Thoracic aorta (tissue), 2 donors: ENCODE data around the gene UBE2E2. TPM values are rescaled to one million over a fixed set of nuclear protein-coding genes. Genes with fewer than 3 reads are reported as not detected.

Experiments used
- ATAC-seq: fragments of 150-250 bp; one replicate; pipeline ENCODE4 v1.8.0; 2017; ENCODE audit warnings: low read depth; ENCODE audit not compliant: insufficient number of reproducible peaks, low FRiP score
- DNase-seq: peaks from one replicate; pipeline ENCODE4 v3.0.0-alpha.2; 2020; ENCODE audit warnings: low spot score
- H3K27ac ChIP-seq, 2 donors: fragments of 200-600 bp; sonication (generic); 1 replicate in 1 of 2; 2 replicates in 1 of 2; pipeline ENCODE4 v1.5.1; 2016; ENCODE audit warnings: mild to moderate bottlenecking in 2 of 2, moderate library complexity in 2 of 2
- H3K27me3 ChIP-seq: fragments of 200-600 bp; sonication (generic); replicated peaks from 2 replicates; pipeline ENCODE4 v1.6.0; 2016; ENCODE audit warnings: mild to moderate bottlenecking; ENCODE audit not compliant: insufficient read depth
- H3K36me3 ChIP-seq: fragments of 200-600 bp; sonication (generic); one replicate; pipeline ENCODE4 v1.5.1; 2016
- H3K4me1 ChIP-seq, 2 donors: fragments of 200-600 bp; sonication (generic); 1 replicate in 1 of 2; 2 replicates in 1 of 2; pipeline versions ENCODE4 v1.5.1 to v1.6.0; 2016; ENCODE audit warnings: low read depth in 2 of 2, mild to moderate bottlenecking in 1 of 2; ENCODE audit not compliant: control insufficient read depth in 1 of 2
- H3K4me3 ChIP-seq: fragments of 200-600 bp; sonication (generic); 2 replicates; pipeline ENCODE4 v1.5.1; 2016; ENCODE audit warnings: mild to moderate bottlenecking
- H3K9me3 ChIP-seq: fragments of 200-600 bp; sonication (generic); 2 replicates; pipeline ENCODE4 v1.5.1; 2016
- total RNA-seq, 2 donors: library from RNA; depleted of rRNA; stranded (reverse); fragments of >200 nt; gene quantifications; one replicate each; pipeline versions ENCODE4 v1.1.0 to v1.2.3, GENCODE V29; 2016
- TF ChIP-seq, protein P1 (sequence below): fragments of 200-600 bp; sonication (generic); IDR thresholded peaks from one replicate; pipeline ENCODE4 v1.5.1; 2019; ENCODE audit warnings: antibody characterized with exemption

UBE2E2 gene
- total RNA-seq, 2 donors from 2014 or later: 30.3 to 44.0 TPM

GRCh38 chr3:23592961-23593931, 390.1 kb downstream of the UBE2E2 start:
- Histone ChIP-seq H3K36me3 (no peaks in the 10 kb centered on the region), H3K4me3 (no peak overlapping the region), H3K9me3 (no peaks in the 10 kb centered on the region), H3K27ac (no peak overlapping the region), H3K27me3 (no peaks in the 10 kb centered on the region), H3K4me1 (no peaks in the 10 kb centered on the region)
- no peak for ATAC-seq
- TF ChIP-seq, protein P1, sequence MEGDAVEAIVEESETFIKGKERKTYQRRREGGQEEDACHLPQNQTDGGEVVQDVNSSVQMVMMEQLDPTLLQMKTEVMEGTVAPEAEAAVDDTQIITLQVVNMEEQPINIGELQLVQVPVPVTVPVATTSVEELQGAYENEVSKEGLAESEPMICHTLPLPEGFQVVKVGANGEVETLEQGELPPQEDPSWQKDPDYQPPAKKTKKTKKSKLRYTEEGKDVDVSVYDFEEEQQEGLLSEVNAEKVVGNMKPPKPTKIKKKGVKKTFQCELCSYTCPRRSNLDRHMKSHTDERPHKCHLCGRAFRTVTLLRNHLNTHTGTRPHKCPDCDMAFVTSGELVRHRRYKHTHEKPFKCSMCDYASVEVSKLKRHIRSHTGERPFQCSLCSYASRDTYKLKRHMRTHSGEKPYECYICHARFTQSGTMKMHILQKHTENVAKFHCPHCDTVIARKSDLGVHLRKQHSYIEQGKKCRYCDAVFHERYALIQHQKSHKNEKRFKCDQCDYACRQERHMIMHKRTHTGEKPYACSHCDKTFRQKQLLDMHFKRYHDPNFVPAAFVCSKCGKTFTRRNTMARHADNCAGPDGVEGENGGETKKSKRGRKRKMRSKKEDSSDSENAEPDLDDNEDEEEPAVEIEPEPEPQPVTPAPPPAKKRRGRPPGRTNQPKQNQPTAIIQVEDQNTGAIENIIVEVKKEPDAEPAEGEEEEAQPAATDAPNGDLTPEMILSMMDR: no peak
- DNase-seq: no peak

DNA sequence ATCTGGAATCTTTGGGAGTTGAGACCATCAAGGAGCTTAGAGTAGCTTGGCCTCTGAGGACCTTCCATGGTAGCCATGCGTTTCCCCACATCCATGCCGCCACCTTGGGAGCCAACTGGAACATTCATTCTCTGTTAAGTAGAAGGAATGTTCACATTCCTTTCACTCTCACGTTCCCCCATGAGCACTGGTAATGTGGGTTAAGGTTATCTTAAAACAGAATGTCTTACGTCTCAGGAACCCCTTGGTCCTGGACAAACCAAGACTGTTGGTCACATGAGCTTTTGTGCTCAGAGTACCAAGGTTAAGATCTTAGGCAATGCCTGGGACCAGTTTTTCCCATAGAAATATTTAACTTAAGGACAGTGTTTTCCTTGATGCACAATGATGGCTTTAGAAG, 390.9 kb downstream of the UBE2E2 start:
- H3K27ac ChIP-seq: no peak overlapping the region
- no peaks in the 10 kb centered on the region for H3K27me3 ChIP-seq
- no peak for ATAC-seq
- H3K4me1 ChIP-seq: no peaks in the 10 kb centered on the region
- no peaks in the 10 kb centered on the region for H3K9me3 ChIP-seq
- H3K4me3 ChIP-seq: no peak overlapping the region
- no peaks in the 10 kb centered on the region for H3K36me3 ChIP-seq
- no peak for DNase-seq
- TF ChIP-seq, protein P1: no peak

- TF ChIP-seq, protein P1: no peak
- H3K36me3 ChIP-seq: no peaks in the 10 kb centered on the region
- DNase-seq (no peak), ATAC-seq (no peak)
- peaks cover 0 to 1% of the 10 kb centered on the region in 2 donors for H3K4me1 ChIP-seq
- no peak overlapping the region for H3K27ac ChIP-seq
- H3K4me3 ChIP-seq: no peak overlapping the region
- no peaks in the 10 kb centered on the region for H3K9me3 ChIP-seq
- H3K27me3 ChIP-seq: no peaks in the 10 kb centered on the region
These were observed 392.0 kb downstream of the UBE2E2 start for GRCh38 chr3:23594894-23595670.

- TF ChIP-seq, protein P1: no peak
- peaks cover 0 to 9% of the 10 kb centered on the region in 2 donors for H3K4me1 ChIP-seq
- no peaks in the 10 kb centered on the region for H3K27me3 ChIP-seq
- H3K27ac ChIP-seq: no peak overlapping the region
- ATAC-seq: no peak
- H3K4me3 ChIP-seq: no peak overlapping the region
- no peaks in the 10 kb centered on the region for H3K9me3 ChIP-seq
- DNase-seq: no peak
- no peaks in the 10 kb centered on the region for H3K36me3 ChIP-seq
These were observed 392.7 kb downstream of the UBE2E2 start for GRCh38 chr3:23595851-23596250.
